HEK293 (cell line): ENCODE data around the gene HTT.

ENCODE experiments used
- CTCF ChIA-PET: fragments of 350-600 bp; formaldehyde crosslinking; extraction: SDS; loops from one replicate; lab custom pipeline; 2021; ENCODE audit warnings: antibody characterized with exemption; lab: Yijun Ruan, JAX
- POLR2A ChIA-PET: fragments of 300-600 bp; formaldehyde crosslinking; extraction: SDS; loops from one replicate; lab custom pipeline; 2020; ENCODE audit warnings: antibody characterized with exemption, inconsistent platforms; lab: Yijun Ruan, JAX
- H3K27ac ChIP-seq: fragments of 200-500 bp; sonication (Bioruptor generic); 2 replicates; pipeline ENCODE4 v1.5.1; 2014; ENCODE audit warnings: low read depth, low read length, control low read depth, inconsistent platforms; ENCODE audit errors: extremely low read depth
- H3K36me3 ChIP-seq, 2 experiments: fragments of 200-500 bp in 1 of 2; sonication (Bioruptor generic) in 1 of 2; 1 replicate in 1 of 2; 2 replicates in 1 of 2; pipeline ENCODE4 v1.5.1; 2014 to 2017; ENCODE audit warnings: inconsistent platforms in 2 of 2, low read length in 2 of 2; ENCODE audit not compliant: control insufficient read depth in 2 of 2, insufficient read depth in 1 of 2
- H3K4me1 ChIP-seq: fragments of 200-500 bp; sonication (Bioruptor generic); 2 replicates; pipeline ENCODE4 v1.5.1; 2014; ENCODE audit warnings: mild to moderate bottlenecking, low read length, inconsistent platforms; ENCODE audit not compliant: control insufficient read depth, insufficient read depth
- H3K4me3 ChIP-seq: 2 replicates; pipeline ENCODE4 v1.5.1; 2011; ENCODE audit warnings: low read depth, mild to moderate bottlenecking, control low read depth, low read length, moderate library complexity
- H3K9me3 ChIP-seq: fragments of 200-500 bp; sonication (Bioruptor generic); 2 replicates; pipeline ENCODE4 v1.5.1; 2014; ENCODE audit warnings: low read depth, low read length, inconsistent platforms; ENCODE audit not compliant: control insufficient read depth, insufficient read depth
- KLF10 ChIP-seq: fragments of 450-650 bp; IDR thresholded peaks from 2 replicates; pipeline ENCODE4 v1.5.1; 2018; ENCODE audit warnings: missing biosample characterization, mild to moderate bottlenecking, missing genetic modification characterization
- TRIM28 ChIP-seq: IDR thresholded peaks from 2 replicates; pipeline ENCODE4 v1.6.1; 2011; ENCODE audit warnings: low read length, control low read depth, borderline replicate concordance
- YY1 ChIP-seq: fragments of 450-650 bp; formaldehyde crosslinking; IDR thresholded peaks from 2 replicates; pipeline ENCODE4 v1.5.1; 2018; ENCODE audit warnings: missing biosample characterization, missing genetic modification characterization
- ZFP37 ChIP-seq: fragments of 450-650 bp; formaldehyde crosslinking; IDR thresholded peaks from 2 replicates; pipeline ENCODE4 v1.5.1; 2016; ENCODE audit warnings: missing biosample characterization, missing genetic modification characterization
- ZIC2 ChIP-seq: fragments of 450-650 bp; formaldehyde crosslinking; IDR thresholded peaks from 2 replicates; pipeline ENCODE4 v1.5.1; 2016; ENCODE audit warnings: missing biosample characterization, missing genetic modification characterization
- ZNF132 ChIP-seq: fragments of 450-650 bp; formaldehyde crosslinking; IDR thresholded peaks from 2 replicates; pipeline ENCODE4 v1.5.1; 2017; ENCODE audit warnings: missing biosample characterization, missing genetic modification characterization, borderline replicate concordance
- ZNF138 ChIP-seq: fragments of 450-650 bp; formaldehyde crosslinking; IDR thresholded peaks from 2 replicates; pipeline ENCODE4 v1.5.1; 2016; ENCODE audit warnings: missing biosample characterization, missing genetic modification characterization, borderline replicate concordance
- ZNF174 ChIP-seq: fragments of 450-650 bp; formaldehyde crosslinking; IDR thresholded peaks from 2 replicates; pipeline ENCODE4 v1.5.0; 2017; ENCODE audit warnings: missing biosample characterization, mild to moderate bottlenecking, missing genetic modification characterization
- ZNF23 ChIP-seq: fragments of 450-650 bp; formaldehyde crosslinking; IDR thresholded peaks from 2 replicates; pipeline ENCODE4 v1.5.1; 2016; ENCODE audit warnings: missing biosample characterization, missing genetic modification characterization, borderline replicate concordance
- ZNF335 ChIP-seq: fragments of 450-650 bp; formaldehyde crosslinking; conservative IDR thresholded peaks from 2 replicates; pipeline ENCODE4 v1.5.1; 2016; ENCODE audit warnings: missing biosample characterization, missing genetic modification characterization
- ZNF350 ChIP-seq: fragments of 450-650 bp; formaldehyde crosslinking; IDR thresholded peaks from 2 replicates; pipeline ENCODE4 v1.5.0; 2017; ENCODE audit warnings: missing biosample characterization, mild to moderate bottlenecking, missing genetic modification characterization
- ZNF354C ChIP-seq: fragments of 450-650 bp; formaldehyde crosslinking; IDR thresholded peaks from 2 replicates; pipeline ENCODE4 v1.5.1; 2016; ENCODE audit warnings: missing biosample characterization, missing genetic modification characterization, low read depth, borderline replicate concordance
- ZNF530 ChIP-seq: fragments of 450-650 bp; formaldehyde crosslinking; IDR thresholded peaks from 2 replicates; pipeline ENCODE4 v1.5.1; 2016; ENCODE audit warnings: low read depth, missing biosample characterization, missing genetic modification characterization
- ZNF596 ChIP-seq: fragments of 450-650 bp; IDR thresholded peaks from 2 replicates; pipeline ENCODE4 v1.5.0; 2018; ENCODE audit warnings: missing biosample characterization, mild to moderate bottlenecking, missing genetic modification characterization, moderate library complexity
- ZNF677 ChIP-seq: fragments of 450-650 bp; IDR thresholded peaks from 2 replicates; pipeline ENCODE4 v1.5.0; 2018; ENCODE audit warnings: missing biosample characterization, mild to moderate bottlenecking, missing genetic modification characterization, moderate library complexity
- ZNF776 ChIP-seq: fragments of 450-650 bp; formaldehyde crosslinking; IDR thresholded peaks from 2 replicates; pipeline ENCODE4 v1.5.0; 2017; ENCODE audit warnings: missing biosample characterization, missing genetic modification characterization, borderline replicate concordance
- ZNF785 ChIP-seq: fragments of 450-650 bp; formaldehyde crosslinking; IDR thresholded peaks from 2 replicates; pipeline ENCODE4 v1.5.1; 2016; ENCODE audit warnings: missing biosample characterization, missing genetic modification characterization
- TF ChIP-seq, protein P1 (sequence below): fragments of 450-650 bp; formaldehyde crosslinking; IDR thresholded peaks from 2 replicates; pipeline ENCODE4 v1.5.1; 2016; ENCODE audit warnings: missing biosample characterization, missing genetic modification characterization
- TF ChIP-seq, protein P2 (sequence below): fragments of 450-650 bp; formaldehyde crosslinking; IDR thresholded peaks from 2 replicates; pipeline ENCODE4 v1.5.1; 2016; ENCODE audit warnings: missing biosample characterization, missing genetic modification characterization, borderline replicate concordance

The HTT gene

DNA sequence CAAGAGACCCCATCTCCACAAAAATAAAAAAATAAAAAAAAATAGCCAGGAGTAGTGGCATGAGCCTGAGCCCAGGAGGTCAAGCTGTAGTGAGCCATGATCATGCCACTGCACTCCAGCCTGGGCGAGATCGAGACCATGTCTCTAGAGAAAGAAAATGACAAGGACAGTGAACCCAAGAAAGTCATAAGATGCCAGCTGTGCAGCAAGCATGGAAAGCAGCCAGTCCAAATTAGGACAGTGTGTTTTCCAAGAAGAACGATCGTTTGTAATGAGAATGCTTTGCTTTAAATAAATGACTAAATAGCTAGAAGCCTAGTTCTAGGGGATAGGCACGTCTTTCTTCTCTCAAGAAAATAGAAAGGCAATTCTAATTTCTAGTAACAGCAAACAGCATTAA lies 116.1 kb downstream of the HTT start:
- Histone ChIP-seq H3K4me3 (no peak overlapping the region), H3K36me3 (peaks cover 0 to 71% of the 10 kb centered on the region in 2 experiments; a peak in 2 of 3 replicates), H3K4me1 (no peaks in the 10 kb centered on the region), H3K9me3 (no peaks in the 10 kb centered on the region), H3K27ac (no peak overlapping the region)
- TF ChIP-seq ZNF785 (tag by site-specific recombination): no peak
- TF ChIP-seq, protein P1, sequence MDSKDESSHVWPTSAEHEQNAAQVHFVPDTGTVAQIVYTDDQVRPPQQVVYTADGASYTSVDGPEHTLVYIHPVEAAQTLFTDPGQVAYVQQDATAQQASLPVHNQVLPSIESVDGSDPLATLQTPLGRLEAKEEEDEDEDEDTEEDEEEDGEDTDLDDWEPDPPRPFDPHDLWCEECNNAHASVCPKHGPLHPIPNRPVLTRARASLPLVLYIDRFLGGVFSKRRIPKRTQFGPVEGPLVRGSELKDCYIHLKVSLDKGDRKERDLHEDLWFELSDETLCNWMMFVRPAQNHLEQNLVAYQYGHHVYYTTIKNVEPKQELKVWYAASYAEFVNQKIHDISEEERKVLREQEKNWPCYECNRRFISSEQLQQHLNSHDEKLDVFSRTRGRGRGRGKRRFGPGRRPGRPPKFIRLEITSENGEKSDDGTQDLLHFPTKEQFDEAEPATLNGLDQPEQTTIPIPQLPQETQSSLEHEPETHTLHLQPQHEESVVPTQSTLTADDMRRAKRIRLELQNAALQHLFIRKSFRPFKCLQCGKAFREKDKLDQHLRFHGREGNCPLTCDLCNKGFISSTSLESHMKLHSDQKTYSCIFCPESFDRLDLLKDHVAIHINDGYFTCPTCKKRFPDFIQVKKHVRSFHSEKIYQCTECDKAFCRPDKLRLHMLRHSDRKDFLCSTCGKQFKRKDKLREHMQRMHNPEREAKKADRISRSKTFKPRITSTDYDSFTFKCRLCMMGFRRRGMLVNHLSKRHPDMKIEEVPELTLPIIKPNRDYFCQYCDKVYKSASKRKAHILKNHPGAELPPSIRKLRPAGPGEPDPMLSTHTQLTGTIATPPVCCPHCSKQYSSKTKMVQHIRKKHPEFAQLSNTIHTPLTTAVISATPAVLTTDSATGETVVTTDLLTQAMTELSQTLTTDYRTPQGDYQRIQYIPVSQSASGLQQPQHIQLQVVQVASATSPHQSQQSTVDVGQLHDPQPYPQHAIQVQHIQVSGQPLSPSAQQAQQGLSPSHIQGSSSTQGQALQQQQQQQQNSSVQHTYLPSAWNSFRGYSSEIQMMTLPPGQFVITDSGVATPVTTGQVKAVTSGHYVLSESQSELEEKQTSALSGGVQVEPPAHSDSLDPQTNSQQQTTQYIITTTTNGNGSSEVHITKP (tag by site-specific recombination): no peak
- TF ChIP-seq ZNF138 (tag by site-specific recombination): no peak
- POLR2A ChIA-PET: interaction anchor here (0.6 kb wide), 1 partner anchor 685 kb away, joined by 3 read pairs; no protein-coding TSS in a partner anchor
- CTCF ChIA-PET: interaction anchor here (0.7 to 1.6 kb wide), 2 partner anchors 19 to 253 kb away, joined by 3 to 4 read pairs; no protein-coding TSS in a partner anchor

DNA sequence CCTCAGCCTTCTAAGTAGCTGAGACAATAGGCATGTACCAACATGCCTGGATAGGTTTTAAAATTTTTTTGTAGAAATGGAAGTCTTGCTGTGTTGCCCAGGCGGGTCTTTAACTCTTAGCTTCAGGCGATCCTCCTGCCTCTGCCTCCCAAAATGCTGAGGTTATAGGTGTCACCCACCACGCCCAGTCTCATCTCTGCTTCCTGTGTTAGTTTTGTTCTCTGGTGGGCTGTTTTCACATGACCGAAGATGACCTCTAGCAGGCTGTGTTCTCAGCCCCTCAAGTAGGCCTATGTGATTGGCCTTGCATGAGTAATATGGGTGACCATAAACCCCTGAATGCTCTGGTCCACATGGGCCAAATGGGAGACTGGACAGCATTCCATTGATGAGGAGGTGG lies 117.7 kb downstream of the HTT start:
- H3K4me3 ChIP-seq: no peak overlapping the region
- no peaks in the 10 kb centered on the region for H3K9me3 ChIP-seq
- no peaks in the 10 kb centered on the region for H3K4me1 ChIP-seq
- H3K27ac ChIP-seq: no peak overlapping the region
- CTCF ChIA-PET: no interaction called here
- TF ChIP-seq, protein P2, sequence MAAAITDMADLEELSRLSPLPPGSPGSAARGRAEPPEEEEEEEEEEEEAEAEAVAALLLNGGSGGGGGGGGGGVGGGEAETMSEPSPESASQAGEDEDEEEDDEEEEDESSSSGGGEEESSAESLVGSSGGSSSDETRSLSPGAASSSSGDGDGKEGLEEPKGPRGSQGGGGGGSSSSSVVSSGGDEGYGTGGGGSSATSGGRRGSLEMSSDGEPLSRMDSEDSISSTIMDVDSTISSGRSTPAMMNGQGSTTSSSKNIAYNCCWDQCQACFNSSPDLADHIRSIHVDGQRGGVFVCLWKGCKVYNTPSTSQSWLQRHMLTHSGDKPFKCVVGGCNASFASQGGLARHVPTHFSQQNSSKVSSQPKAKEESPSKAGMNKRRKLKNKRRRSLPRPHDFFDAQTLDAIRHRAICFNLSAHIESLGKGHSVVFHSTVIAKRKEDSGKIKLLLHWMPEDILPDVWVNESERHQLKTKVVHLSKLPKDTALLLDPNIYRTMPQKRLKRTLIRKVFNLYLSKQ (tag by site-specific recombination): no peak
- TF ChIP-seq TRIM28 (no peak), ZNF530 (tag by site-specific recombination) (no peak), ZNF677 (tag by site-specific recombination) (no peak), ZNF596 (tag by site-specific recombination) (no peak), ZFP37 (tag by site-specific recombination) (no peak), KLF10 (no peak), ZNF174 (tag by site-specific recombination) (no peak), ZNF350 (tag by site-specific recombination) (no peak), ZNF23 (tag by site-specific recombination) (no peak), YY1 (tag by site-specific recombination) (no peak), ZNF354C (tag by site-specific recombination) (no peak), ZNF335 (tag by site-specific recombination) (no peak), ZIC2 (tag by site-specific recombination) (no peak)
- TF ChIP-seq, all 188 proteins: peak for 0
- H3K36me3 ChIP-seq: peaks cover 0 to 75% of the 10 kb centered on the region in 2 experiments; a peak in 2 of 3 replicates
- POLR2A ChIA-PET: no interaction called here

DNA sequence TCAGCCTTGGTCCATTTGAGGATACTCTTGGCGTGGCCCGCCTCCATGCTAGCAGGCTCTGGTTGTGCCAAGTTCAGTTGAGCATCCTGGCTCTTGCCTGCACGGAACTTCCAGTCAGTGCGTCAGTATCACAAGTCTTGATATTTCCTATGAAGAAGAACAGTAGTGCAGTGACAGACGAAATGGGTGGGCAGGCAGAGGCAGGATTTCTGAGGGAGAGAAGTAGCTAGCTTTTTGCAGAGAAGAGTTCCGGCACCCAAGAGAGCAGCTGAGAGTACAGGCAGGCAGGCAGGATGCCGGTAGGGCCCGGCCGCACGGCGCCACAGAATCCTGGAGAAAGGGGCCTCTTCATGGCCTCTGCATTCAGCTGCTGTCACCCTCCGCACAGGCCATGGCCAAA lies 118.3 kb downstream of the HTT start:
- no peak for TF ChIP-seq TRIM28
- TF ChIP-seq ZNF776 (tag by site-specific recombination): no peak
- no peak for TF ChIP-seq ZNF132 (tag by site-specific recombination)
- H3K4me3 ChIP-seq: no peak overlapping the region
- no peaks in the 10 kb centered on the region for H3K9me3 ChIP-seq
- H3K27ac ChIP-seq: no peak overlapping the region
- ChIA-PET POLR2A (interaction anchor here (0.6 kb wide), 1 partner anchor 99 kb away, joined by 5 read pairs; no protein-coding TSS in a partner anchor), CTCF (no interaction called here)
- no peaks in the 10 kb centered on the region for H3K4me1 ChIP-seq
- peaks cover 0 to 75% of the 10 kb centered on the region in 2 experiments; a peak in 2 of 3 replicates for H3K36me3 ChIP-seq
